ENCODE results near the gene TENM4. TPM values are rescaled to one million over a fixed set of nuclear protein-coding genes. Genes with fewer than 3 reads are reported as not detected.

The TENM4 gene
- polyA plus RNA-seq, 1 donor from 2014 or later = 16.8 TPM

- H3K27me3 ChIP-seq (ENCODE audit: insufficient read depth, low read depth, low read length) = no peaks in the 10 kb centered on the region
- no peak overlapping the region for H3K4me3 ChIP-seq (ENCODE audit: low read length)
- no peaks in the 10 kb centered on the region for H3K36me3 ChIP-seq (ENCODE audit: insufficient read depth, low read length)
- H3K9ac ChIP-seq (ENCODE audit: low read length) = no peak overlapping the region
- TF ChIP-seq RAD21 (conservative IDR thresholded peaks at IDR 0.05) (no peak), TAF1 (IDR thresholded peaks at IDR 0.05; ENCODE audit: low read depth) (no peak), POLR2AphosphoS5 (IDR thresholded peaks at IDR 0.05) (no peak), EP300 (conservative IDR thresholded peaks at IDR 0.05; ENCODE audit: poor library complexity, severe bottlenecking) (no peak), EZH2 (IDR thresholded peaks at IDR 0.05; ENCODE audit: borderline replicate concordance, insufficient read depth, low read length, poor library complexity, severe bottlenecking) (no peak), CTCF (IDR thresholded peaks at IDR 0.05; ENCODE audit: poor library complexity, severe bottlenecking) (no peak), MXI1 (conservative IDR thresholded peaks at IDR 0.05; ENCODE audit: poor library complexity, severe bottlenecking) (no peak), SMC3 (conservative IDR thresholded peaks at IDR 0.05; ENCODE audit: poor library complexity) (no peak), REST (IDR thresholded peaks at IDR 0.05; ENCODE audit: borderline replicate concordance) (no peak)
- no peaks in the 10 kb centered on the region for H3F3A ChIP-seq (ENCODE audit: insufficient read depth, low read length, poor library complexity, severe bottlenecking)
- H3K79me2 ChIP-seq (replicated peaks; ENCODE audit: insufficient read depth, low read length) = no peaks in the 10 kb centered on the region
- H3K4me2 ChIP-seq (ENCODE audit: low read length) = no peak overlapping the region
- no peaks in the 10 kb centered on the region for H3K9me3 ChIP-seq (ENCODE audit: low read length)
- no peaks in the 10 kb centered on the region for H3K9me2 ChIP-seq (ENCODE audit: insufficient read depth, low read length)
- H4K20me1 ChIP-seq (ENCODE audit: insufficient read depth) = no peaks in the 10 kb centered on the region
- H2AFZ ChIP-seq (ENCODE audit: low read depth, low read length) = no peak overlapping the region
- no peak overlapping the region for H3K27ac ChIP-seq (ENCODE audit: low read length)
Observed at GRCh38 chr11:78605296-78605695, 835.5 kb downstream of the TENM4 start.

GRCh38 chr11:78603792-78604191, 837.0 kb downstream of the TENM4 start:
- H3K27ac ChIP-seq (ENCODE audit: low read length) = no peak overlapping the region
- H3K4me2 ChIP-seq (ENCODE audit: low read length) = no peak overlapping the region
- no peaks in the 10 kb centered on the region for H3F3A ChIP-seq (ENCODE audit: insufficient read depth, low read length, poor library complexity, severe bottlenecking)
- TF ChIP-seq SMC3 (conservative IDR thresholded peaks at IDR 0.05; ENCODE audit: poor library complexity) (no peak), EZH2 (IDR thresholded peaks at IDR 0.05; ENCODE audit: borderline replicate concordance, insufficient read depth, low read length, poor library complexity, severe bottlenecking) (no peak), TAF1 (IDR thresholded peaks at IDR 0.05; ENCODE audit: low read depth) (no peak), REST (IDR thresholded peaks at IDR 0.05; ENCODE audit: borderline replicate concordance) (no peak), CTCF (IDR thresholded peaks at IDR 0.05; ENCODE audit: poor library complexity, severe bottlenecking) (no peak), MXI1 (conservative IDR thresholded peaks at IDR 0.05; ENCODE audit: poor library complexity, severe bottlenecking) (no peak), EP300 (conservative IDR thresholded peaks at IDR 0.05; ENCODE audit: poor library complexity, severe bottlenecking) (no peak), POLR2AphosphoS5 (IDR thresholded peaks at IDR 0.05) (no peak), RAD21 (conservative IDR thresholded peaks at IDR 0.05) (no peak)
- no peaks in the 10 kb centered on the region for H3K36me3 ChIP-seq (ENCODE audit: insufficient read depth, low read length)
- no peaks in the 10 kb centered on the region for H3K9me2 ChIP-seq (ENCODE audit: insufficient read depth, low read length)
- H4K20me1 ChIP-seq (ENCODE audit: insufficient read depth) = no peaks in the 10 kb centered on the region
- no peak overlapping the region for H2AFZ ChIP-seq (ENCODE audit: low read depth, low read length)
- H3K9ac ChIP-seq (ENCODE audit: low read length) = no peak overlapping the region
- no peaks in the 10 kb centered on the region for H3K9me3 ChIP-seq (ENCODE audit: low read length)
- H3K27me3 ChIP-seq (ENCODE audit: insufficient read depth, low read depth, low read length) = no peaks in the 10 kb centered on the region
- H3K4me3 ChIP-seq (ENCODE audit: low read length) = no peak overlapping the region
- H3K79me2 ChIP-seq (replicated peaks; ENCODE audit: insufficient read depth, low read length) = no peaks in the 10 kb centered on the region
